NCI-H2227 (cell line): ENCODE data around the gene APOE.

ENCODE experiments used
- DNase-seq: peaks from one replicate; lab custom pipeline; 2025; ENCODE audit not compliant: unreplicated experiment; lab: John Stamatoyannopoulos, UW

Gene APOE

DNA sequence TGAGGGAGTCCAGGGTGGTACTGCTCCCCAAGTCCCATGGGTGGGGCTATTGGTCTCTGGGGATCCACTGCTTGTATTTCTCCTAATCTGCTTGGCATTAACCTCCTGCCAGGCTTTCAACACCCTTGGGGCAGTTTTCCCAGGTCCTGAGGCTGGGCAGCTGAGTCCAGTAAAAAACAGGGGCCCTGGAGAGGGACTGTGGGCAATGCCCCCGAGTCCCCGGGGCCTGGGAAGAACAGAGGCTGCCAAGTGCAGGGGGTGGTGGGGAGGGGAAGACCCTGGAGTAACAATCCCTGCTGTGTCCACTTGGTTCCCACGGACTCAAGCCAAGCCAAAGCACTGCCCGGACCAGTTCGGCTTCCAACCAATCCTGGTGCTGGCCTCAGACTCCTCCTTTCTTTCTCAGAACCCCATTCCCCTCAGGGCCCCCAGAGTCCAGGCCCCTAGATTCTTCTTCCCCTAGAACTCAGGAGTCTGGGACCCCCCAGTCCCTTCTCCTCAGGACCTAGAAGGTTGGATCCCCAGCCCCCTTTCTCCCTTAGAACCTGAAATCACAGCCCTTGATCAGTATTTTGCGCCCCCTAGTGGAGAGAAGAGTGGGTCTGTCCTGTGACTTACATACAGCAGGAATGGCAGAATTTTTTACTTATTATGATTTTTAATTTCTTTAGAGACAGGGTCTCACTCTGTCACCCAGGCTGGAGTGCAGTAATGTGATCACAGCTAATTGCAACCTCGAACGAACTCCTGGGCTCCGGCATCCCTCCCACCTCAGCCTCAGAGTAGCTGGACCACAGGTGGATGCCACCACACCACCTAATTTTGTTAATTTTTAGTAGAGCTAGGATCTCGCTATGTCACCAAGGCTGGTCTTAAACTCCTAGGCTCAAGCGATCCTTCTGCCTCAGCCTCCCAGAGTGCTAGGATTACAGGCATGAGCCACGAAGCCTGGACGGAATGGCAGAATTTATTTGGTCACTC, 45.9 kb downstream of the APOE start:
- DNase-seq = peak; percentile 78

DNA sequence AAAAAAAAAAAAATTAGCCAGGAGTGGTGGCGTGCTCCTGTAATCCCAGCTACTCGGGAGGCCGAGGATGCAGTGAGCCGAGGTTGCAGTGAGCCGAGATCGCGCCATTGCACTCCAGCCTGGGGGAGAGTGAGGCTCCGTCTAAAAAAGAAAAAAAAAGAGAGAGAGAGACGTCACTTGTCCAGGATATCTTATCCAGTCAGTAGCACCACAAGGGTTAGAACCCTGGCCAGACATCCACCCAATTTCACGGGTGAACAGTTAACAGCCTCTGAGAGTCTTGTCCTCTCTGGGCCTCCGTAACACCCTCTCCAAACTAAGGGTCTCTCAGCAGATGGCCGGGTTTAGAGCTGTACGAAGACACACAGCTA, 48.7 kb downstream of the APOE start:
- DNase-seq = no peak

DNA sequence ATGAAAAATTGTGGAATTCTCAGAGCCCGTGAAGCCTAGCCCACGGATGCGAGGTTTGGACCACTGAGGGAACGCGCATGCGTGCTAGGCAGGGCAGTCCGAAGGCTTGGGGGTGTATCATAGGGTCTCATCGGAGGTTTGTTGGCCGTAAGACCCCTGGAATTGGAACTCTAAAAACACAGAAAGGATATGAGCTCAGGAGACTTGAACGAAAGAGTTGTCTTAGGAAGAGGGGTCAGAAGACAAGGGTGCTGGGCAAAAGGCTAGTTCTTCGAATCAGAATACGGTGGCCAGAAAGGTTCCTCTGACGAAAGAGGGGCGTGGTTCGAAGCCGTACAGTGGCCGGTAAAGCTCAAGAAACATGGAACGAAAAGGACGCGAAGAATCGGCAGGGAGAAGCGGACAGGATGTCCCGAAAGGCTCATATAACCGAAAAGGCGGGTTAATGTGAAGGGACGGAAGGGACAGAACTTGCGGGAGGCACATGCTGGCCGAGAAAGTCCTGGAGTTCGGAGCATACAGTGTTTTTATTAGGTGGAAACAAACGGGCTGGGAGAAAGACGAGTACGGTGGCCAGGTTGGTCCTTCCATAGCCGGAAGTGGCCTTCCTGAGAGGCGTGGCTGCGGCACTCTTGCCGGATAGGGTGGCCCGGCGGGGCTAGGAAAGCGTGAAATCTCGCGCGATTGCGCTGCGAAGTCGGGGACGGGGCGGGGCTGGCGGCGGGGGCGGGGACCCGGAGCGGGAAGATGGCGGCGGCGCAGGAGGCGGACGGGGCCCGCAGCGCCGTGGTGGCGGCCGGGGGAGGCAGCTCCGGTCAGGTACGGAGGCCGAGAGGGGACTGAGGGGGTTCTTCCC, 49.3 kb downstream of the APOE start, which contains the start of gene CLPTM1:
CLPTM1 (plus strand) TSS at position 732 of the 856 bp plus-strand sequence; CDS start at position 748, 16 bp downstream.
- peak; percentile 96 for DNase-seq

DNA sequence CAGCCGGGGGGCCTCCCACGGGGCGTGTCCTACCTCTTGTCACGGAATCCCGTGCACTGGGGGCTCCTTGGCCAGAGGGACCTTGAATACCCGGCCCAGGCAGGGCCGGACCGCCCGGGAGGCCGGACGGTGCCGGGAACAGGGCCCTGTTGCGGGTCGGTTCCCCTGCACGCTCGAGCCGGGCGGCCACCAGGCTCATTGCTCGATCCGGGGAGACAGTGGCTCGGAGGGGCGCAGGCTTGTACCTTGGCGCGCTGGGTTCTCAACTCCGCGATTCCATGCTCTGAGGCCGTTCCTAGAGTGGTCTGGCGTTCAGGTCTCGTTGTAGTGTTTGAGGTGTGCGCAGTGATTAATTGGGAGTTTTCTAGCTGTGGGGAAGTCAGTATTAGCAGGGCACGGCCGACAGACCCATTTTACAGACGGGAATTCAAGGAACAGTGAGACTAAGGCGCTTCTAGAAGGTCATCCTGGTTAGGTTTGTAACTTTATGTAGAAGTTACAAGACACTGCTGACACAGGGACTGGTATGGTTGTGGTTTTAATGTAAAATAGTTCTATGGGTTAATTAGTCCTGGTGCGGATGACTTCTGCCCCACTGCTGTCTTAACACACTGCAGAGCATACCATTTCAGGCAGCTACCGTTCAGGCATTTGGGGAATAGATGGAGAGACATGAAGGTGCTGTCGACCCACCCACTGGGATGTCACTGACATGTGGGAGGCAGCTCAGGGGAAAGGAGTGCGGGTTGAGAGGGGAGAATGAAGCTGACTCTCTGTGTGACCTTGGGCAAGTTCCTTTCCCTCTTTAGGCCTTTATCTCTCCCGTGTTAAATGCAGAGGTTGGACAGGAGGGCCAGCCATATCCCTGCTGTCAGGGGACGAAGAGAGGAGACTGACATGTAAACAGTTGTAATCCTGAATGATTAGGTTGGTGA, 50.2 kb downstream of the APOE start:
- DNase-seq = no peak

DNA sequence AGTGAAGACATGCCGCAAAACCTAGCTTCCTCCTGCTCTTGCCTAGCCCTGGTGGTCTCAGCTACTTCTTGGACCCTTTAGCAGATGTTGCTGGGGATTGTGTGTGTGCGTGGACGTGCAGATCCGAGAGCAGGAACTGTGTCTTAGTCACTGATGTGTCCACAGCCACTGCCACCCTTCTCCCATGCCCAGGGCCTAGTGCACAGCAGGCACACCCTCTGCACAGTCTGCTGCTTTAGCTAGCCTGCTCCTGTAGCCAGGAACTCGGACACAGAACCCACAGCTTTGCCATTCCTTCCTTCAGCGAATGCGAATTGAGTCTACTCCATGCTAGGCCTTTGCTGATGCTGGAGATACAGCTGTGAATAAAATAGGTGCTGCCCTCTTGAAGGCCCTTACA, 51.9 kb downstream of the APOE start:
- no peak for DNase-seq

DNA sequence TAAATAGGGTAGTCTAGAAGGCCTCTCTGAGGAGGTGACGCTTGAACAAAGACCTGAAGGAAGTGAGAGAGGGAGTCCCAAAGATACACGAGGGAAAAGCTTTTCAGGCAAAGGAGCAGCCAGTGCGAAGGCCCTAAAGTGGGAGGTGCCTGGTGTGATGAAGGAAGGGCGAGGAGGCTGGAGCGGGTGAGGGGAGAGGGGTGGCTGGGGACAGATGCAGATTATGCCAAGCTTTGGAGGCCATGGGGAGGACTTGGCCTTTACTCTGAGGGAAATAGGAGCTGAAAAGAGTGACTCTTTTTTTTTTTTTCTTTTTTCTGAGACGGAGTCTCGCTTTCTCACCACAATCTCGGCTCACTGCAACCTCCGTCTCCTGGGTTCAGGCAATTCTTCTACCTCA, 52.5 kb downstream of the APOE start:
- no peak for DNase-seq
